CD4-positive, alpha-beta T cell treated with Interleukin-2 at 100 ng/mL for 4 hours (primary cell): ENCODE results near the gene IFNG.
"Not testable (repeated sequence)": the region's sequence is repeated elsewhere in the genome, so short reads cannot be mapped to it uniquely, and the experiment has no call there.

Experiments
- DNase-seq: peaks from one replicate; pipeline ENCODE4 v3.0.0-alpha.2; 2020; ENCODE audit warnings: low spot score

IFNG gene

GRCh38 chr12:68159681-68160304 is at the start of gene IFNG:
IFNG (minus strand) TSS chr12:68159740; CDS start chr12:68159615, 125 bp downstream.
- peak; percentile 65 for DNase-seq

GRCh38 chr12:68209048-68209728 is 49.6 kb upstream of the IFNG start:
- not testable (repeated sequence) for DNase-seq

- no peak for DNase-seq
These were observed 47.7 kb upstream of the IFNG start for GRCh38 chr12:68207276-68207675.

GRCh38 chr12:68206446-68206845 is 46.9 kb upstream of the IFNG start:
- DNase-seq, result no peak

GRCh38 chr12:68203460-68203875 is 43.9 kb upstream of the IFNG start:
- peak; percentile 11 for DNase-seq

- DNase-seq, result no peak
These were observed 41.3 kb upstream of the IFNG start for GRCh38 chr12:68200854-68201253.

GRCh38 chr12:68199127-68199526 is 39.6 kb upstream of the IFNG start:
- no peak for DNase-seq

- DNase-seq, result no peak
These were observed 39.1 kb upstream of the IFNG start for GRCh38 chr12:68198507-68199086.

GRCh38 chr12:68190301-68190700 is 30.8 kb upstream of the IFNG start:
- peak; percentile 38 for DNase-seq

GRCh38 chr12:68189821-68190242 is 30.3 kb upstream of the IFNG start:
- peak; percentile 76 for DNase-seq

GRCh38 chr12:68185598-68185997 is 26.1 kb upstream of the IFNG start:
- DNase-seq, result no peak

- peak; percentile 66 for DNase-seq
These were observed 21.5 kb upstream of the IFNG start for GRCh38 chr12:68180792-68181744.

GRCh38 chr12:68178774-68179439 is 19.4 kb upstream of the IFNG start:
- no peak for DNase-seq

- no peak for DNase-seq
These were observed 18.6 kb upstream of the IFNG start for GRCh38 chr12:68178184-68178583.

GRCh38 chr12:68177562-68177961 is 18.0 kb upstream of the IFNG start:
- no peak for DNase-seq

GRCh38 chr12:68176257-68176656 is 16.7 kb upstream of the IFNG start:
- DNase-seq, result no peak

GRCh38 chr12:68175557-68176061 is 16.1 kb upstream of the IFNG start:
- peak; percentile 77 for DNase-seq

GRCh38 chr12:68174761-68175160 is 15.2 kb upstream of the IFNG start:
- not testable (repeated sequence) for DNase-seq

GRCh38 chr12:68173792-68174191 is 14.3 kb upstream of the IFNG start:
- no peak for DNase-seq

GRCh38 chr12:68170726-68171125 is 11.2 kb upstream of the IFNG start:
- DNase-seq, result no peak

GRCh38 chr12:68169213-68169889 is 9.8 kb upstream of the IFNG start:
- DNase-seq, result no peak
